Measurements from ENCODE around the gene ISOC1. TPM values are rescaled to one million over a fixed set of nuclear protein-coding genes. Genes with fewer than 3 reads are reported as not detected.

ISOC1 gene
- total RNA-seq, 2 donors from 2014 or later = 48.5 to 56.7 TPM

DNA sequence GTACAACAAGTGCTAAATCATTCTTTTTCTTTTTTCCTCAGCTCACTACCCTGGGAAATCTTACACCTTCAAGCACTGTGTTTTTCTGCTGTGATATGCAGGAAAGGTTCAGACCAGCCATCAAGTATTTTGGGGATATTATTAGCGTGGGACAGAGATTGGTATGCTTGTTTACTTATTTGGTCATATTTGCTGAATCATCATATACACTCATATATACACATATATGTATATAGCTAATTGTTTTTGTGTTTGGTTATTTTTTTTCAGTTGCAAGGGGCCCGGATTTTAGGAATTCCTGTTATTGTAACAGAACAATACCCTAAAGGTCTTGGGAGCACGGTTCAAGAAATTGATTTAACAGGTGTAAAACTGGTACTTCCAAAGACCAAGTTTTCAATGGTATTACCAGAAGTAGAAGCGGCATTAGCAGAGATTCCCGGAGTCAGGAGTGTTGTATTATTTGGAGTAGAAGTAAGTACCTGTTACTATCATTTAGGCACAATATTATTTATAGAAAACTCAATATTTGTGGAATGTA lies 10.4 kb downstream of the ISOC1 start:
- no peaks in the 10 kb centered on the region for H3K9me3 ChIP-seq (ENCODE audit: control insufficient read depth, low read length)
- peaks cover 28% of the 10 kb centered on the region for H3K36me3 ChIP-seq (ENCODE audit: control insufficient read depth, insufficient read depth, low read length)
- 95 to 100% methylated on average over 1 to 2 of the region's 5 CpGs for WGBS, 2 experiments (ENCODE audit: insufficient coverage in 1 of 2, insufficient read length in 1 of 2)
- Mint-ChIP-seq H3K9me3 (no peaks in the 10 kb centered on the region), H3K27ac (no peak overlapping the region), H3K27me3 (ENCODE audit: insufficient read depth) (no peaks in the 10 kb centered on the region), H3K4me1 (peaks cover 13% of the 10 kb centered on the region), H3K4me3 (no peak overlapping the region), H3K36me3 (ENCODE audit: low read depth) (peaks cover 22% of the 10 kb centered on the region)
- no peak overlapping the region for H3K27ac ChIP-seq (ENCODE audit: low read depth, low read length)
- no peak overlapping the region for H3K4me3 ChIP-seq (ENCODE audit: low read length)
- H3K4me1 ChIP-seq (ENCODE audit: control insufficient read depth, insufficient read depth, low read length) = no peaks in the 10 kb centered on the region
- H3K9ac ChIP-seq (ENCODE audit: extremely low read depth, low read length, poor library complexity, severe bottlenecking) = no peak overlapping the region
- TF ChIP-seq CTCF (conservative IDR thresholded peaks at IDR 0.05) = no peak
- no peak for DNase-seq
- no peaks in the 10 kb centered on the region for H3K27me3 ChIP-seq (ENCODE audit: control insufficient read depth, insufficient read depth, low read length, poor library complexity, severe bottlenecking)

DNA sequence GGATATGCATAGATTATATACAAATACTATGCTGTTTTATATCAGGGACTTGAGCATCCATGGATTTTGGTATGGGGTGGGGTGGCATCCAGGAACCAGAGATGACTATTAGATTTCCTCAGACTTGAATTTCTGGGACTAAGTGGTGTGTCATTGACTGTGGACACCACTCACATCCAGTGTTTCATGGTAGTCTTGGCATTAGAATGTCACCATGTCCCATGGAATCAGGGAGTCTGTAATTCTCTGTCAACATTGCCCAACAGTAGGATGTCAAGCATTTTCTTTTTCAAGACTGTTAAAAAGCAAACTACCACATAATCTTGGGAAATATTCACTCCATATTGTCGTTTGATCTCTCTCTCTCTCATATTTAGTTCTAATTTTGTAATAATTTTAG lies 13.1 kb downstream of the ISOC1 start:
- Histone ChIP-seq H3K36me3 (ENCODE audit: control insufficient read depth, insufficient read depth, low read length) (peaks cover 32% of the 10 kb centered on the region), H3K4me1 (ENCODE audit: control insufficient read depth, insufficient read depth, low read length) (no peaks in the 10 kb centered on the region), H3K9me3 (ENCODE audit: control insufficient read depth, low read length) (no peaks in the 10 kb centered on the region), H3K9ac (ENCODE audit: extremely low read depth, low read length, poor library complexity, severe bottlenecking) (no peak overlapping the region), H3K27me3 (ENCODE audit: control insufficient read depth, insufficient read depth, low read length, poor library complexity, severe bottlenecking) (no peaks in the 10 kb centered on the region), H3K27ac (ENCODE audit: low read depth, low read length) (no peak overlapping the region), H3K4me3 (ENCODE audit: low read length) (no peak overlapping the region)
- no peak for DNase-seq
- Mint-ChIP-seq H3K27me3 (ENCODE audit: insufficient read depth) (no peaks in the 10 kb centered on the region), H3K36me3 (ENCODE audit: low read depth) (peaks cover 22% of the 10 kb centered on the region), H3K4me1 (peaks cover 3% of the 10 kb centered on the region), H3K9me3 (no peaks in the 10 kb centered on the region), H3K4me3 (no peak overlapping the region), H3K27ac (no peak overlapping the region)
- no CpG with 5 or more reads among the region's 1 CpG for WGBS, 2 experiments (ENCODE audit: insufficient coverage in 1 of 2, insufficient read length in 1 of 2)
- TF ChIP-seq CTCF (conservative IDR thresholded peaks at IDR 0.05) = no peak

GRCh38 chr5:129110742-129111141 lies 16.2 kb downstream of the ISOC1 start:
- no peaks in the 10 kb centered on the region for H3K27me3 Mint-ChIP-seq (ENCODE audit: insufficient read depth)
- Histone ChIP-seq H3K9ac (ENCODE audit: extremely low read depth, low read length, poor library complexity, severe bottlenecking) (no peak overlapping the region), H3K4me3 (ENCODE audit: low read length) (no peak overlapping the region), H3K27me3 (ENCODE audit: control insufficient read depth, insufficient read depth, low read length, poor library complexity, severe bottlenecking) (no peaks in the 10 kb centered on the region), H3K27ac (ENCODE audit: low read depth, low read length) (no peak overlapping the region), H3K4me1 (ENCODE audit: control insufficient read depth, insufficient read depth, low read length) (no peaks in the 10 kb centered on the region), H3K36me3 (ENCODE audit: control insufficient read depth, insufficient read depth, low read length) (peaks cover 27% of the 10 kb centered on the region), H3K9me3 (ENCODE audit: control insufficient read depth, low read length) (no peaks in the 10 kb centered on the region)
- WGBS, 2 experiments (ENCODE audit: insufficient coverage in 1 of 2, insufficient read length in 1 of 2) = 82 to 98% methylated on average over 2 to 3 of the region's 3 CpGs
- no peak for DNase-seq
- no peak for TF ChIP-seq CTCF (conservative IDR thresholded peaks at IDR 0.05)
- peaks cover 2% of the 10 kb centered on the region for H3K4me1 Mint-ChIP-seq
- H3K4me3 Mint-ChIP-seq = no peak overlapping the region
- no peak overlapping the region for H3K27ac Mint-ChIP-seq
- no peaks in the 10 kb centered on the region for H3K9me3 Mint-ChIP-seq
- H3K36me3 Mint-ChIP-seq (ENCODE audit: low read depth) = peaks cover 22% of the 10 kb centered on the region
